Fibroblast of mammary gland (primary cell): ENCODE measurements around the gene HIBCH.

ENCODE experiments used
- DNase-seq: peaks from one replicate; pipeline ENCODE4 v3.0.0-alpha.2; 2010; ENCODE audit warnings: low read depth
- H3K4me3 ChIP-seq: 2 replicates; pipeline ENCODE4 v1.5.1; 2011; ENCODE audit warnings: low read depth, mild to moderate bottlenecking, low read length, moderate library complexity; ENCODE audit not compliant: control insufficient read depth
- TF ChIP-seq, protein P1 (sequence below): conservative IDR thresholded peaks from 2 replicates; pipeline ENCODE4 v1.5.1; 2011; ENCODE audit warnings: low read depth, low read length, inconsistent platforms; ENCODE audit not compliant: control insufficient read depth, insufficient read depth

Gene HIBCH, protein sequence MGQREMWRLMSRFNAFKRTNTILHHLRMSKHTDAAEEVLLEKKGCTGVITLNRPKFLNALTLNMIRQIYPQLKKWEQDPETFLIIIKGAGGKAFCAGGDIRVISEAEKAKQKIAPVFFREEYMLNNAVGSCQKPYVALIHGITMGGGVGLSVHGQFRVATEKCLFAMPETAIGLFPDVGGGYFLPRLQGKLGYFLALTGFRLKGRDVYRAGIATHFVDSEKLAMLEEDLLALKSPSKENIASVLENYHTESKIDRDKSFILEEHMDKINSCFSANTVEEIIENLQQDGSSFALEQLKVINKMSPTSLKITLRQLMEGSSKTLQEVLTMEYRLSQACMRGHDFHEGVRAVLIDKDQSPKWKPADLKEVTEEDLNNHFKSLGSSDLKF

DNA sequence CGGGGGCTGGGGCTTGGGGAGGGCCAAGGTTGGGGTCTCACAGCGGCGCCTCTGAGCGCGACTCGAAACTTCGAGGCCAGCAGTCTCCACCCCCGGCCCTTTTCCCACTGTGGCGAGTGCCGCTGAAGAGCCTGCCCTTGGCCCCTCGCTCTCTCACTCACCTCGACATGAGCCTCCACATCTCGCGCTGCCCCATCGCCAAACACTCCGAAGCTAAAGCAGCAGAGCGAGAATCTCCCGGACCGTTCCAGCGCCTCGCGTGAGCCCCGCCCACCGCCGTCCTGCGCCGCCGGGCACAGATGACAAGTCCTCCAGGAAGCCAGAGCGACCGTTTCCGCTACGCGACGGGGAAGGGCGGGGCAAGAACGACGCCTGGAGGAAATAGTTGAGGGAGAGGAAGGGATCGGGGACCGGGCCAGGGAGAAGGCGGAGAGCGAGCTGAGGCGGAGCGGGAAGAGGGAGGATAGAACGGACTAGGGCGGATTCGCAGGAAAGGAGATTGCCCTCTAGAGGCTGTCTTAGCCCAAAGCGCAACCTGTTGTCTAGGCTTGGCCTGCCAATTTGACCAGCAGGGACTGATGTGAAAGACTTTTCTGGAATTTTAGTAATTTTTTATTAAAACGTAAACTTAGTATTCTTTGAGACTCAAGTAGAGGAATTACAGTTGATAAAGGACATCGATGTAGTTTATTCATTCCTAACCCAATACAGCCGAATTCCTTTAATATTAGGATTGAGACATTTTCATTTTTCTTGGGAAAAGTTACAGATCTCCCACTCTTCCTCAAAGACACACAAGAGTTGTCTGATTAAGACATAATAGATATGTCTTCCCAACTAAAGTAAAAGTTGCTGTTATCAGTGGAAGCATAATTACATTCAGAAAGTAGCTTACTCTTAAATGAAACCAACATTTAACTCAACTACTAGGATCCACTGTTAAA is at the start of gene HIBCH:
Gene HIBCH, minus strand, starts transcription at position 272 of the 944 bp plus-strand sequence. Its CDS starts 76 bp downstream, at position 196.
- peak within 1 kb of the TSS; percentile 94 for H3K4me3 ChIP-seq
- peak; percentile 97 for DNase-seq
- TF ChIP-seq, protein P1, sequence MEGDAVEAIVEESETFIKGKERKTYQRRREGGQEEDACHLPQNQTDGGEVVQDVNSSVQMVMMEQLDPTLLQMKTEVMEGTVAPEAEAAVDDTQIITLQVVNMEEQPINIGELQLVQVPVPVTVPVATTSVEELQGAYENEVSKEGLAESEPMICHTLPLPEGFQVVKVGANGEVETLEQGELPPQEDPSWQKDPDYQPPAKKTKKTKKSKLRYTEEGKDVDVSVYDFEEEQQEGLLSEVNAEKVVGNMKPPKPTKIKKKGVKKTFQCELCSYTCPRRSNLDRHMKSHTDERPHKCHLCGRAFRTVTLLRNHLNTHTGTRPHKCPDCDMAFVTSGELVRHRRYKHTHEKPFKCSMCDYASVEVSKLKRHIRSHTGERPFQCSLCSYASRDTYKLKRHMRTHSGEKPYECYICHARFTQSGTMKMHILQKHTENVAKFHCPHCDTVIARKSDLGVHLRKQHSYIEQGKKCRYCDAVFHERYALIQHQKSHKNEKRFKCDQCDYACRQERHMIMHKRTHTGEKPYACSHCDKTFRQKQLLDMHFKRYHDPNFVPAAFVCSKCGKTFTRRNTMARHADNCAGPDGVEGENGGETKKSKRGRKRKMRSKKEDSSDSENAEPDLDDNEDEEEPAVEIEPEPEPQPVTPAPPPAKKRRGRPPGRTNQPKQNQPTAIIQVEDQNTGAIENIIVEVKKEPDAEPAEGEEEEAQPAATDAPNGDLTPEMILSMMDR, result peak; percentile 89

DNA sequence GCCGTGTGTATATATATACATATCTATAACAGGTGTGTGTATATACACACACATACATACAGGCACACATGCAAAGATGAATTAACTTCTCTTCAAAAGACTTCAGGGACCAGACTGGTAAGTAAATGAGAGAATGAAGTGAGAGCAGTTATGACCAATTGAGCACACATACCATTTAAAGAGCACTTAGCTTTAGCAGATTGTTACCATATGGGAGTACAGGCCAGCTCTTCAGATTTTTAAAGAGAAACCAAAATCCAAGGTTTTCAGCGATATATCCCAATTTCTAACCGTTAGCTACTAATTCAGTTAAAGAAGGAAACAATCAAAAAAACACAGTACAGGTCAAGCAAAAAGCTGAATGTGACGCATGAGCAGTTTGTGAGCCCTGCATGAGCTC is 47.5 kb upstream of the HIBCH start:
- TF ChIP-seq, protein P1, result no peak
- no peak overlapping the region for H3K4me3 ChIP-seq
- no peak for DNase-seq

DNA sequence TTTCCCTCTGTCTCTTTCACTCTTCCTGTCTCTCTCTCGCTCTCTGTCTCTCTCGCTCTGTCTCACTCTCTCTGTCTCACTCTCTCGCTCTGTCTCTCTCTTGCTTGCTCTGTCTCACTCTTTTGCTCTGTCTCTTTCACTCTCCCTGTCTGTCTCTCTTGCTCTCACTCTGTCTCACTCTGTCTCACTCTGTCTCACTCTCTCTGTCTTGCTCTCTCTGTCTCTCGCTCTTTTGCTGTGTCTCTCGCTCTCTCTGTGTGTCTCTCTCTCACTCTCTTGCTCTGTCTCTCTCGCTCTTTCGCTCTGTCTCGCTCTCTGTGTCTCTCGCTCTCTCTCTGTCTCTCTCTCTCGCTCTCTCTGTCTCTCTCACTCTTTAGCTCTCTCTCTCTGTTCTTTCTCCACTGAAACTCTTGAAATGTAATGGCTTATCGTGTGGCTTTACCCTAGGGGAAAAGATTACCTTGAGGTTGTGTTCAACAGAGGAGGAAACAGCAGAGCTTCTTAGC is 46.7 kb upstream of the HIBCH start:
- no peak for DNase-seq
- H3K4me3 ChIP-seq, result no peak overlapping the region
- TF ChIP-seq, protein P1, result no peak

DNA sequence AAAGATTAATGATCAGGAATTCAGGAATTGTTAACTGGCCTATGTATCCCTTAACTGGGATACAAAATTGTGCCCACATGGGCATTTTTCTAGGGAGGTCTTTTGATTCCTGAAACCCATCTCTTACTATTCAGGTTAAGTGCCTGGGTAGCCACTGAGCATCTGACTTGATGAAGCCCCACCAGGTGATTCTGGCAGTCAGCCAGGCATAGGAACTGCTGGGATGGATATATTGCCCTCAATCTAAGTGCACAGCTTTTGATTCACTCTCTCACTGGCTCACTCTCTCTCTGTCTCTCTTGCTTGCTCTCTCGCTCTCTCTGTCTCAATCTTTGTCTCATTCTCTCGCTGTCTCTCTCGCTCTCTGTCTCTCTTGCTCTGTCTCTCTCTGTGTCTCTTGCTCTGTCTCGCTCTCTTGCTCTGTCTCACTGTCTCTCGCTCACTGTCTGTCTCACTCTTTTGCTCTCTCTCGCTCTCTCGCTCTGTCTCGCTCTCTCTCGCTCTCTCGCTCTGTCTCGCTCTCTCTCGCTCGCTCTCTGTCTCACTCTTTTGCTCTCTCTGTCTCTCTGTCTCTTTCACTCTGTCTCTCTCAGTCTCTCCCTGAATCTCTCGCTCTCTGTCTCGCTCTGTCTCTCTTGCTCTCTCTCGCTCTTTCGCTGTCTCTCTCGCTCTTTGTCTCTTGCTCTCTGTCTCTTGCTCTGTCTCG is 46.0 kb upstream of the HIBCH start:
- TF ChIP-seq, protein P1, result no peak
- no peak for DNase-seq
- no peak overlapping the region for H3K4me3 ChIP-seq

DNA sequence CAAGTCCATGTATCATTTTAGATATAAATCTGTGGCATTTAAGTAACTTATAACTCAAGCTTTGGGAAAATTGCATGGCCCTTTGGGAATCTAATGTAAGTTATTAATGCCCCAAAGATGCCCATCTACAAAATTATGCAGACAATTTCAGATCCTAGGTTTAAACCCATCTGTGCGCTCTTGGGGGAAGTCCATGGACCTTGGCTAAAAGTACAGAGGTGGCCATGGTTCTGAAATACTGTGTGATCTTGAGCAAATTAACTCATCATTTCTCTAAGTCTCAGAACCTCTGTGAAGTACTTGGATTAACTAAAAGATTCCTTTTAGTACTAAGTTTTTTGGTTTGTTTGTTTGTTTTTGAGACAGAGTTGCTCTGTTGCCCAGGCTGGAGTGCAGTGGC is 43.3 kb upstream of the HIBCH start:
- TF ChIP-seq, protein P1, result no peak
- H3K4me3 ChIP-seq, result no peak overlapping the region
- DNase-seq, result no peak

DNA sequence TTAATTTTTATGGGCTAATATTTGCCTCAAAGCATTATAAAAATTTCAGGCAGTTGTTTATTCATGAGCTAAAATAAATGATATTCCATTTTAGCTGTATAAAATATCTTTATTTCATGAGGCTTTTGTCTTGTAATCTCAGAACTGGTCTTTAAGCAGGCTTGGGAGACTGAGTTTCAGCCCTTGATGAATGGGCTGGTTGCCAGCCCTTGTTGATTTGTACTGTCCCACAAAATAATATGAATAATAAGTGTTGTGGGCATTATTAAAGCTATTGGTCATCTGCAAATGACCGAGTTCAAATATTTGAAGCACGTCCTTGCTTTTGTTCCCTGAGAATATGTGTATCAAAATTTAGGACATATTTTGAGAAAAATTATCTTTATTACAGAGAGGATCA is 41.9 kb upstream of the HIBCH start:
- TF ChIP-seq, protein P1, result no peak
- H3K4me3 ChIP-seq, result no peak overlapping the region
- no peak for DNase-seq
